Hematopoietic multipotent progenitor cell treated with erythropoietin and hydrocortisone succinate and interleukin-3 and kit ligand, for 6 days (in vitro differentiated cells): ENCODE results near the gene GJA9.

ENCODE experiments used
- DNase-seq: peaks from one replicate; pipeline ENCODE4 v3.0.0-alpha.2; 2015

GJA9 gene

GRCh38 chr1:38829368-38829767, 52.0 kb downstream of the GJA9 start:
- no peak for DNase-seq

GRCh38 chr1:38827318-38827717, 54.1 kb downstream of the GJA9 start:
- DNase-seq = no peak

- DNase-seq = no peak
Observed at GRCh38 chr1:38826886-38827285, 54.5 kb downstream of the GJA9 start.

- no peak for DNase-seq
Observed at GRCh38 chr1:38826262-38826661, 55.1 kb downstream of the GJA9 start.
